Skeletal muscle tissue (tissue), 4 donors: Measurements from ENCODE around the gene LRP2. TPM values are rescaled to one million over a fixed set of nuclear protein-coding genes. Genes with fewer than 3 reads are reported as not detected.

Experiments used
- H3K27ac ChIP-seq: one replicate; pipeline ENCODE4 v1.7.0; 2013; ENCODE audit warnings: mild to moderate bottlenecking, low read depth, low read length, inconsistent platforms
- H3K27me3 ChIP-seq, 3 donors: one replicate each; pipeline ENCODE4 v1.7.0; 2013; ENCODE audit warnings: low read length in 3 of 3; ENCODE audit not compliant: control insufficient read depth in 3 of 3, insufficient read depth in 3 of 3
- H3K36me3 ChIP-seq, 3 donors: one replicate each; pipeline ENCODE4 v1.7.0; 2013; ENCODE audit warnings: low read length in 3 of 3; ENCODE audit not compliant: control insufficient read depth in 3 of 3, insufficient read depth in 3 of 3
- H3K4me1 ChIP-seq, 3 donors: one replicate each; pipeline ENCODE4 v1.7.0; 2013; ENCODE audit warnings: low read length in 3 of 3, mild to moderate bottlenecking in 3 of 3; ENCODE audit not compliant: control insufficient read depth in 3 of 3, insufficient read depth in 3 of 3
- H3K4me3 ChIP-seq, 3 donors: one replicate each; pipeline ENCODE4 v1.7.0; 2013; ENCODE audit warnings: low read length in 3 of 3
- H3K9ac ChIP-seq, 3 donors: one replicate each; pipeline ENCODE4 v1.7.0; 2013; ENCODE audit warnings: low read length in 3 of 3, mild to moderate bottlenecking in 3 of 3, moderate library complexity in 2 of 3, low read depth in 1 of 3
- H3K9me3 ChIP-seq, 3 donors: one replicate each; pipeline ENCODE4 v1.7.0; 2013; ENCODE audit warnings: low read length in 3 of 3; ENCODE audit not compliant: control insufficient read depth in 3 of 3
- total RNA-seq: library from RNA; depleted of rRNA; stranded (reverse); fragments of >200 nt; gene quantifications from one replicate; pipeline ENCODE4 v1.2.3, GENCODE V29; 2014
- donor health status: Osteomylitis.

LRP2 gene
- total RNA-seq, 1 donor from 2014 or later = under 0.01 TPM

DNA sequence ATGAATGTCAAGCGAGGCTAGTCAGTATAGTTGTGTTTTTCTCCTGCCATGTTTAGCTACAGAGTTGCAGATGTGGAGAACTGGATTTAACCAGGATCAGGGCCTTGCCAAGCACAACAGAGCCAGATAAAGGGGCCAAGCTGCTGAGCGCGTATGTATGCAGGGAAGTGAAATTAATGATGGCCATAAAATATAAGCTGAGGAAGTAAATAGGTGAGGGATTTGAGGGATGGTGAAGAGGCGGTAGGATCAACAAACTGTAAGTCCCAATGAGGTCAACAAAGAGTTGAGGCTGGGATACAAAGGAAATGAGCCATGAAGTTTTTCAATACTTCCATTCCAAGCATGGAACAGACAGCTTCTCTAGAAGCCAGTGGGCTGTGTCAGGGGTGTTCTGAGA is 10.6 kb downstream of the LRP2 start:
- Histone ChIP-seq H3K36me3 (no peaks in the 10 kb centered on the region), H3K27ac (no peak overlapping the region), H3K4me3 (no peak overlapping the region)

DNA sequence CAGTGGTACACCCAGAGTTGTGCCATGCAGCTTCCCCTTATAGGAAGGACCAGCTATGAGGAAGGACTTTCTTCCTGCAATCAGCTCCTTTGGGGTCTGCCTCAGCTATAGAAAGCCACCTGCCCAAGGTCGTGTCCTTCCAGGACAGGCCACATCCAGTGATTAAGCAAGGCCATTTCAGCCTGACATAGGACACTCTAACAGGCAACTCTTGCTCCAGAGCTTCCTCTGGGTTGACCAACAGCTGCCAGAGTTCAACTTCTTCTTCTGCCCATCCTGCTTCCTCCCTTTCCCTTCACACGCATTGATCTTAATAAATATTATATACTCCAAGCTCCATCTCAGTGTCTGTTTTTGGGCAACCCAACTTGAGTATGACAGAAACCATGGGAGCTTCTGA is 12.8 kb downstream of the LRP2 start:
- no peak overlapping the region for H3K9ac ChIP-seq
- no peak overlapping the region for H3K27ac ChIP-seq
- H3K36me3 ChIP-seq = no peaks in the 10 kb centered on the region
- H3K4me3 ChIP-seq = no peak overlapping the region
- no peaks in the 10 kb centered on the region for H3K4me1 ChIP-seq
- no peaks in the 10 kb centered on the region for H3K9me3 ChIP-seq
- H3K27me3 ChIP-seq = no peaks in the 10 kb centered on the region

More for the DNA sequence above, 10.6 kb downstream of the LRP2 start:
- H3K9me3 ChIP-seq = no peaks in the 10 kb centered on the region
- no peaks in the 10 kb centered on the region for H3K4me1 ChIP-seq
- H3K27me3 ChIP-seq = no peaks in the 10 kb centered on the region
- no peak overlapping the region for H3K9ac ChIP-seq

DNA sequence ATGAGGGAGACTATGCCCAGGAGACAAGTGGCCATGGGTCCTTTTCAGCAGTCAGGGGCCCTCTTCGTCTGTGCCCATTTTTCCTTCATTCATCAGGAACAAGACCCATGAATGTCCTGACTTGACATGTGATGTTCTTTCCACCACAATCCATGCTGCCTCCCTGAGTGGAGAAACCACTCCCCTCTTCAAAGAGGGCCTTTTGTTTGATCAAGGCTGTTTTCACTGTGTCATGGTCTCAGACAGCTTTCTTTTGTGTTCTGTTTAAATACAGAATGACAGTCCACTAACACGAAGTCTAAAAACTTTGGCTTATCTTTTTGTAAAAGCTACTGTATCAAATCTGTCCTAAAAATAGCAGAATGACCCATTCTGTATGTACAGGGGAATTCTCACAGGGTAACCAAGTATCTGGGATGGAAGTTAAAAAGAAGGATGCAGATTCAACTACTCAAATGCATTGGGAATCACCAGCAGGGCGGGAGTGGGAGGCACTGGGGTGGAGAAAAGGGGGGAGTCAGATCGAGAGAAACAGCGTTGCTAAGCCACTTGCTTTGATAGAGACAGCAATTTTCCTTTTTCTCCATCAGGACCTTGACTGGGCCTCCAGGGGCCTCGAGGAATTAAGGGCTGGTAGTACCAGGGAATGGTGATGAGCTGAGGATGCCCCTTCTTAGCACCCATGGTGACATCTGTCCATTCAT is 13.9 kb downstream of the LRP2 start:
- Histone ChIP-seq H3K27me3 (no peaks in the 10 kb centered on the region), H3K9ac (no peak overlapping the region), H3K36me3 (no peaks in the 10 kb centered on the region), H3K27ac (no peak overlapping the region), H3K9me3 (no peaks in the 10 kb centered on the region), H3K4me3 (no peak overlapping the region), H3K4me1 (no peaks in the 10 kb centered on the region)

DNA sequence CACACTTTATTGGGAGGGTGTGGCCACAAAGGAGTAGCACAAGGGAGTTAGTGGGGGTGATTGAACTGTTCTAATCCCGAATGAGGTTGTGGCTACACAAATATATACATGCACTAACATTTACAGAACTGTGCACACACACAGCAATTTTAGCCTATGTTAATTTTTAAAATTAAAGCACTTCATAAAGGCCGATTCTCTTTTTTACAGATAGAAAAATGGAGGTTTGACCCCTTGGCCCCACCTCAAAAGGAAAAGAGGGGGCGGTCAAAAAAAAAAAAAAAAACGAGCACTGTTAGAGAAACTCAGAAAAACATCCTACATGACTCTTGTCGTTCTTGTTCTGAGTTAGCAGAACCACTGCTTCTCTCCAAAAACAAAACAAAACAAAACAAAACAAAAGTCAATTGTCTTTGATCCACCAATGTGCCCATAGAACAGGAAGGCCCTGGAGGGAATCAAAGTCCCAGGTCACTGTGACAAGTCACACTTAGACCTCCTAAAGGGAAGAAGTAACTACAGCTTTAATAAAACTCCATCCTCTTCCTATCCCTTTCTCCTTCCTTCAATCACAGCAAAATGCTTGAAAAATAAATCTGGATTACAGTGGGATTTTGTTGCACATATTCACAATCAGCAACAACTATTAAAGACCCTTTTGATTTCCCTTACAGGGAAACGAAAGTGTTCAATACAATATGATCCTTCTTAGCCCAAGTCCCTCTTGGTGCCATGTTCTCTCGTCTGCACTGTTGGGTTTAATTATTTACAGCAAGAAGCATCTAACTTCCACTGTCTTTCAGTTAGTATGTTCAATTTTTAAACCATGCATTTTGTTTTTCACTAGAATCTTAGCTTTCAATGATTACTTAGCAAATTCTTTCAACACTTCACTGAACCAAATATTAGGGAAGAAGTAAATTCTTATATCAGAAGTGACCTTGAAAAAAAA is 16.6 kb downstream of the LRP2 start:
- Histone ChIP-seq H3K4me3 (no peak overlapping the region), H3K9me3 (no peaks in the 10 kb centered on the region), H3K36me3 (no peaks in the 10 kb centered on the region), H3K27me3 (peaks cover 0 to 3% (median 0%) of the 10 kb centered on the region in 3 donors), H3K4me1 (no peaks in the 10 kb centered on the region), H3K27ac (no peak overlapping the region), H3K9ac (no peak overlapping the region)

DNA sequence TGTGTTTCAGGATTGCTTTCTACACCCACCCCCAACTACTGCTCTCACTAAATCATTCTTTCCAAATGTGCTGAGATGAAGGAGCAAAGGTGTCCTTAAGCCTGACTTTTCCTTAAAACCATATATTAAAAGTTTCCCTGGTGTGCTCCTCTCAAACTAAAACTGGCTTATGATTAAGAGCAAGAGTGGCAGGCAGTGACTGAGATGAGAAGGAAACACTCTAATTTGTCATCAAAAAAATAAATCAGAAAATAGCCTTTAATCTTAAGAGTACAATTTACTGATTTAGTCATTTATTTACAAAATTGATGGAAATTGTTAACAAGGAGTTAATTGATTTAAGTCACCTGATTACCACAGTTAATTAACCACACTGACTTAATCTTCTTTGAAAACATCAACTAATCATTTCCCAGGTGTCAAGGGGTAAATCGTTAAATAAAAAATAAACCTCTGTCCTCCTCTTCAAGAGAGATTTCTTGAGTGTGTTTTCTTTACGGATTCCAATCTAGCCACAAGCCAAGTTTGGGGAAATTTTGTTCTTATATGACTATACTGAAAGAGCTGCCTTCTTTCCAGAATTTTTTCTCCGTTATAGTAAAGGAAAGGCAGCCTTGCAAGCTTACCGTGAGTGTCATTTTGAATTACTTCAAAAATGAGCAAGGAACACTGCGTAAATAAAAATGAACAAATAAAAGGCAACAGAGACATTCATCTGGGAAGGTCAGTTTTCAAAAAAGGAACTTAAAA is 17.4 kb downstream of the LRP2 start:
- no peak overlapping the region for H3K9ac ChIP-seq
- H3K36me3 ChIP-seq = no peaks in the 10 kb centered on the region
- no peaks in the 10 kb centered on the region for H3K4me1 ChIP-seq
- H3K4me3 ChIP-seq = no peak overlapping the region
- H3K27me3 ChIP-seq = peaks cover 0 to 3% (median 0%) of the 10 kb centered on the region in 3 donors
- no peak overlapping the region for H3K27ac ChIP-seq
- H3K9me3 ChIP-seq = no peaks in the 10 kb centered on the region

DNA sequence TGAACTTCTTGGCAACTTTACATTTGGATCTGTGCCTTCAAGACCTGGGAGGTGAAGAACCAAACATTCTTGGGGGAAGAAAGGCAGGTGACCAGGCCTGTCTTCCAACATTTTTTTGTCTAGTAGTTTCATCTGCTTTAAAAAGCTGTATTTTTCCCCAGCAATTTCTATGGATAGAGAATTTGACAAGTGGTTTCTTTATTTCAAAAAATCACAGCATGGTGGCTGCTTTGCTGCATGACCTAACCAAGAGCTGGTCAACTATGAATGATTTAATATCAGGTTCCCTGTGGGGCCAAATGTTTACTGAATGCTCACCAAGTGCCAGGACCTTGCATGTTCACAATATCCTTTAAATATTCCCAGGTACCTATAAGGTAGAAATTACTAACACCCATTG is 19.1 kb downstream of the LRP2 start:
- no peak overlapping the region for H3K4me3 ChIP-seq
- H3K27me3 ChIP-seq = peaks cover 0 to 3% (median 0%) of the 10 kb centered on the region in 3 donors
- H3K9ac ChIP-seq = no peak overlapping the region
- H3K9me3 ChIP-seq = no peaks in the 10 kb centered on the region
- no peak overlapping the region for H3K27ac ChIP-seq
- H3K4me1 ChIP-seq = no peaks in the 10 kb centered on the region
- H3K36me3 ChIP-seq = no peaks in the 10 kb centered on the region

DNA sequence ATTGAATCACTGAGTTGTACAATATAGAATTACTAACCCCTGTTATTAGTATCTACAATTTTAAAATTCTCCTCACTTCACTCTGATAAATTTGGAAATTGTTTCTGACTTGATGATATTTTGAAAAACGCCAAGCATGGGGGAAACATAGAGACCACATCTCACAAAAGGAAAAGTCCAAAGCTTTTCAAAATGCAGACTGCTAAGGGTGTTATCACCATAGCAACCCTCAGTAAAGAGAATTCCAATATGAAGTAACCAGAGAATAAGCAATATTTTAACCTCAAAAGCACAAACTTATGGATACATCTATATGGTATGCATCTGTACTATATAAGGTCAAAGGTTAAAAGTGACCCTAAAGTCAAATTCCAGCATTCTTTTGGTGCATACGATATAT is 22.7 kb downstream of the LRP2 start:
- H3K36me3 ChIP-seq = no peaks in the 10 kb centered on the region
- peaks cover 0 to 3% (median 0%) of the 10 kb centered on the region in 3 donors for H3K27me3 ChIP-seq
- H3K4me1 ChIP-seq = no peaks in the 10 kb centered on the region
- no peak overlapping the region for H3K9ac ChIP-seq
- no peak overlapping the region for H3K4me3 ChIP-seq
- H3K27ac ChIP-seq = no peak overlapping the region
- no peaks in the 10 kb centered on the region for H3K9me3 ChIP-seq

DNA sequence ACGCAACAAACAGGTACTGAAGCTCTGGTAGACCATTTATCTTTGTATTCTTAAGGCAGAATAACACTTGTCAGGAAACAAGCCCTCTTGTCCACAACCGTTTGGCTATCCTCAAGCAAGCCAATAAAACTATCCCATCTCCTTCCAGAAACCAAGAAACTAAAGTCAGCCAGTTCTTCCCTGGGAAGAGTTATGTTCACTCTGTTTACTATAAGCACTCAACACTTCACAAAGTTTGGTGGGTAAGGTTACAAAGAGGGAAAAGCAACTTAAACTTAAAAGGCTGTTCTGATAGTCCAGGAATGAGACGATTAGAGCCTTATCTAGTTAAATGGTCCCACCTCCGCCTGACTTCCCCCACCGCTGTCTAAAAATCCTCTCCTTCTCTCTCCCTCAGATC is 25.6 kb downstream of the LRP2 start:
- no peak overlapping the region for H3K27ac ChIP-seq
- no peaks in the 10 kb centered on the region for H3K9me3 ChIP-seq

DNA sequence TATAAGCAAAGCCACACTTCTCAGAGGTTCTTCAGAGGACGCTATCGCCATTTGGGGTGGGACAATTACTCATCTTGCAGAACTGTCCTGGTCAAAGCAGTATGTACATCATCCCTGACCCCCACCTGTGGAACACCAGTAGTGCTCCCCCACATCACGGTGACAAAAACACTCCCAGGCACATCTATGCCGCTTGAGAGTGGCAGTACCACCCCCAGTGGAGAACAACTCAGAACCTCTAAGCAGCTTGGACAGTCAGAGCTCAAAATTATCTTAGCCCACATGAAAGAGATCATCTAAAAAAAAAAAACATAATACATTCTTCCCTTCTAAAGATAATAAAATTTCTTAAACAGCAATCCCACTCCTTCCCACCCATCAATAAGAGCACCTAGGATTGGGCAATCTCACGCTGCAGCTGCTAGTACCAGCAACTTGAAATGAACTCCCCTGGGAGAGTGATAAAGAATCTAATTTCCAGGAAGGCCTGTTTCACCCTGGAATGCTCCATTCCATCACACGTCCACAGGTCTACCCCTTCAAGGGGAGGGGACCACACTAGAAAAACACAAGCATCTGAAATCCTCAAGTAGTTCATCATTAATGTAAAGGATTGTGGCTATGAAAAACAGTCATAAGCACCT is 31.7 kb downstream of the LRP2 start:
- Histone ChIP-seq H3K27ac (no peak overlapping the region), H3K4me3 (no peak overlapping the region), H3K9ac (no peak overlapping the region), H3K4me1 (no peaks in the 10 kb centered on the region), H3K9me3 (no peaks in the 10 kb centered on the region), H3K36me3 (no peaks in the 10 kb centered on the region), H3K27me3 (peaks cover 0 to 6% (median 3%) of the 10 kb centered on the region in 3 donors)

More for the DNA sequence above, 25.6 kb downstream of the LRP2 start:
- H3K4me1 ChIP-seq = no peaks in the 10 kb centered on the region
- peaks cover 0 to 3% (median 0%) of the 10 kb centered on the region in 3 donors for H3K27me3 ChIP-seq
- H3K9ac ChIP-seq = no peak overlapping the region
- no peak overlapping the region for H3K4me3 ChIP-seq
- no peaks in the 10 kb centered on the region for H3K36me3 ChIP-seq
